OCI-LY1 (cell line): ENCODE results near the gene LGR4.

Experiments used
- CTCF ChIP-seq: fragments of 200-600 bp; sonication (generic), shearing (Covaris generic); IDR thresholded peaks from 2 replicates; pipeline ENCODE4 v1.5.1; 2017; ENCODE audit warnings: mild to moderate bottlenecking, antibody characterized with exemption, low read length, moderate library complexity, mixed read lengths
- EZH2 ChIP-seq: fragments of 200-600 bp; sonication (generic), shearing (Covaris generic); IDR thresholded peaks from 2 replicates; pipeline ENCODE4 v1.8.0; 2017; ENCODE audit warnings: borderline replicate concordance, mixed run types, mild to moderate bottlenecking, antibody characterized with exemption, low read length, moderate library complexity, mixed read lengths

GRCh38 chr11:27466363-27466762 lies 6.2 kb downstream of the LGR4 start:
- no peak for TF ChIP-seq CTCF
- TF ChIP-seq EZH2 = no peak
